Measurements from ENCODE around the gene FZR1. TPM values are rescaled to one million over a fixed set of nuclear protein-coding genes. Genes with fewer than 3 reads are reported as not detected.

The FZR1 gene
- total and polyA plus RNA-seq, 9 of the 15 experiments (the other 6 are each of a cell fraction or from before 2014, with no cell fraction given) = 0.18 to 48.0 (median 22.2) TPM

DNA sequence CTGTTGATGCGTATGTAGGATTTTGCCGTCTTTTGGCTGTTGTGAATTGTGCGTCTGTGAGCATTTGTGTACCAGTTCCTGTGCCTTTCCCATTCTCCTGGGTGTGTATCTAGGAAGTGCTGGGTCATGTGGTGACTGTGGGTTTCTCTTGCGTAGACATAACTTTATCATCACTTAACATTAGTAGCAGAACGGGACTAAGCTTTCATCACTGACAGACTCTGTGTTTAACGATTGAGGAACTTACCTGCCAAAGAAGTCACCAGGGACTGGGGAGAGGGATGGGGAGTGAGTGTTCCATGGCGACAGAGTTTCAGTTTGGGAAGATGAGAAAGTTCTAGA, 15.0 kb downstream of the FZR1 start (continued):
- TF ChIP-seq NBN (IDR thresholded peaks at IDR 0.05; ENCODE audit: low read depth) (0 out of 2 replicates have a peak, but pooled peaks have one; percentile 36), MEF2A (IDR thresholded peaks at IDR 0.05; ENCODE audit: control insufficient read depth, low read depth, low read length) (no peak), ZNF175 (CRISPR knock-in tag; IDR thresholded peaks at IDR 0.05; ENCODE audit: low read depth) (no peak), ASH1L (IDR thresholded peaks at IDR 0.05; ENCODE audit: borderline replicate concordance, low read depth, partially characterized antibody) (no peak), CEBPG (CRISPR knock-in tag; IDR thresholded peaks at IDR 0.05) (no peak), CEBPG (tag; conservative IDR thresholded peaks at IDR 0.05 in 1 of 2, IDR thresholded peaks at IDR 0.05 in 1 of 2) (no peak), MTA2 (IDR thresholded peaks at IDR 0.05; ENCODE audit: low read depth) (no peak), NCOR1 (IDR thresholded peaks at IDR 0.05) (peak; percentile 25; the same call in 1 of the 2 replicates), FOXK2 (conservative IDR thresholded peaks at IDR 0.05 in 1 of 2, IDR thresholded peaks at IDR 0.05 in 1 of 2; ENCODE audit: low read depth in 2 of 2) (peak; percentile 48 to 65), ZNF408 (CRISPR knock-in tag; IDR thresholded peaks at IDR 0.05; ENCODE audit: low read depth) (no peak), KDM4B (IDR thresholded peaks at IDR 0.05; ENCODE audit: borderline replicate concordance in 2 of 2, low read depth in 1 of 2) (no peak), ZNF133 (CRISPR knock-in tag; IDR thresholded peaks at IDR 0.05) (no peak), CBFB (CRISPR knock-in tag; IDR thresholded peaks at IDR 0.05) (no peak), IFI16 (CRISPR knock-in tag; IDR thresholded peaks at IDR 0.05) (no peak), SRSF1 (IDR thresholded peaks at IDR 0.05; ENCODE audit: low read depth, low read length) (no peak), NFE2 (IDR thresholded peaks at IDR 0.05; ENCODE audit: low read depth) (peak; percentile 84), ZNF75A (CRISPR knock-in tag; IDR thresholded peaks at IDR 0.05) (no peak), SP1 (CRISPR knock-in tag; IDR thresholded peaks at IDR 0.05) (peak; percentile 29; the same call in 1 of the 2 replicates)
- TF ChIP-seq, protein P1, sequence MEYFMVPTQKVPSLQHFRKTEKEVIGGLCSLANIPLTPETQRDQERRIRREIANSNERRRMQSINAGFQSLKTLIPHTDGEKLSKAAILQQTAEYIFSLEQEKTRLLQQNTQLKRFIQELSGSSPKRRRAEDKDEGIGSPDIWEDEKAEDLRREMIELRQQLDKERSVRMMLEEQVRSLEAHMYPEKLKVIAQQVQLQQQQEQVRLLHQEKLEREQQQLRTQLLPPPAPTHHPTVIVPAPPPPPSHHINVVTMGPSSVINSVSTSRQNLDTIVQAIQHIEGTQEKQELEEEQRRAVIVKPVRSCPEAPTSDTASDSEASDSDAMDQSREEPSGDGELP (CRISPR knock-in tag; IDR thresholded peaks at IDR 0.05; ENCODE audit: borderline replicate concordance) = no peak
- TF ChIP-seq, protein P2, sequence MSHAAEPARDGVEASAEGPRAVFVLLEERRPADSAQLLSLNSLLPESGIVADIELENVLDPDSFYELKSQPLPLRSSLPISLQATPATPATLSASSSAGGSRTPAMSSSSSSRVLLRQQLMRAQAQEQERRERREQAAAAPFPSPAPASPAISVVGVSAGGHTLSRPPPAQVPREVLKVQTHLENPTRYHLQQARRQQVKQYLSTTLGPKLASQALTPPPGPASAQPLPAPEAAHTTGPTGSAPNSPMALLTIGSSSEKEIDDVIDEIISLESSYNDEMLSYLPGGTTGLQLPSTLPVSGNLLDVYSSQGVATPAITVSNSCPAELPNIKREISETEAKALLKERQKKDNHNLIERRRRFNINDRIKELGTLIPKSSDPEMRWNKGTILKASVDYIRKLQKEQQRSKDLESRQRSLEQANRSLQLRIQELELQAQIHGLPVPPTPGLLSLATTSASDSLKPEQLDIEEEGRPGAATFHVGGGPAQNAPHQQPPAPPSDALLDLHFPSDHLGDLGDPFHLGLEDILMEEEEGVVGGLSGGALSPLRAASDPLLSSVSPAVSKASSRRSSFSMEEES (CRISPR knock-in tag; IDR thresholded peaks at IDR 0.05) = no peak
- TF ChIP-seq, protein P3, sequence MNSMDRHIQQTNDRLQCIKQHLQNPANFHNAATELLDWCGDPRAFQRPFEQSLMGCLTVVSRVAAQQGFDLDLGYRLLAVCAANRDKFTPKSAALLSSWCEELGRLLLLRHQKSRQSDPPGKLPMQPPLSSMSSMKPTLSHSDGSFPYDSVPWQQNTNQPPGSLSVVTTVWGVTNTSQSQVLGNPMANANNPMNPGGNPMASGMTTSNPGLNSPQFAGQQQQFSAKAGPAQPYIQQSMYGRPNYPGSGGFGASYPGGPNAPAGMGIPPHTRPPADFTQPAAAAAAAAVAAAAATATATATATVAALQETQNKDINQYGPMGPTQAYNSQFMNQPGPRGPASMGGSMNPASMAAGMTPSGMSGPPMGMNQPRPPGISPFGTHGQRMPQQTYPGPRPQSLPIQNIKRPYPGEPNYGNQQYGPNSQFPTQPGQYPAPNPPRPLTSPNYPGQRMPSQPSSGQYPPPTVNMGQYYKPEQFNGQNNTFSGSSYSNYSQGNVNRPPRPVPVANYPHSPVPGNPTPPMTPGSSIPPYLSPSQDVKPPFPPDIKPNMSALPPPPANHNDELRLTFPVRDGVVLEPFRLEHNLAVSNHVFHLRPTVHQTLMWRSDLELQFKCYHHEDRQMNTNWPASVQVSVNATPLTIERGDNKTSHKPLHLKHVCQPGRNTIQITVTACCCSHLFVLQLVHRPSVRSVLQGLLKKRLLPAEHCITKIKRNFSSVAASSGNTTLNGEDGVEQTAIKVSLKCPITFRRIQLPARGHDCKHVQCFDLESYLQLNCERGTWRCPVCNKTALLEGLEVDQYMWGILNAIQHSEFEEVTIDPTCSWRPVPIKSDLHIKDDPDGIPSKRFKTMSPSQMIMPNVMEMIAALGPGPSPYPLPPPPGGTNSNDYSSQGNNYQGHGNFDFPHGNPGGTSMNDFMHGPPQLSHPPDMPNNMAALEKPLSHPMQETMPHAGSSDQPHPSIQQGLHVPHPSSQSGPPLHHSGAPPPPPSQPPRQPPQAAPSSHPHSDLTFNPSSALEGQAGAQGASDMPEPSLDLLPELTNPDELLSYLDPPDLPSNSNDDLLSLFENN (IDR thresholded peaks at IDR 0.05; ENCODE audit: low read depth in 2 of 2, low read length in 2 of 2) = no peak
- TF ChIP-seq, protein P4, sequence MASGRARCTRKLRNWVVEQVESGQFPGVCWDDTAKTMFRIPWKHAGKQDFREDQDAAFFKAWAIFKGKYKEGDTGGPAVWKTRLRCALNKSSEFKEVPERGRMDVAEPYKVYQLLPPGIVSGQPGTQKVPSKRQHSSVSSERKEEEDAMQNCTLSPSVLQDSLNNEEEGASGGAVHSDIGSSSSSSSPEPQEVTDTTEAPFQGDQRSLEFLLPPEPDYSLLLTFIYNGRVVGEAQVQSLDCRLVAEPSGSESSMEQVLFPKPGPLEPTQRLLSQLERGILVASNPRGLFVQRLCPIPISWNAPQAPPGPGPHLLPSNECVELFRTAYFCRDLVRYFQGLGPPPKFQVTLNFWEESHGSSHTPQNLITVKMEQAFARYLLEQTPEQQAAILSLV (tag; IDR thresholded peaks at IDR 0.05) = no peak
